Activated CD4-positive, alpha-beta T cell treated with anti-CD3 and anti-CD28 coated beads for 36 hours (primary cell): ENCODE measurements around the gene SMPDL3B. TPM values are rescaled to one million over a fixed set of nuclear protein-coding genes. Genes with fewer than 3 reads are reported as not detected.
A peak's percentile ranks its signal among the peaks of the same experiment; 100 is the strongest.

Experiments used
- ATAC-seq: fragments of 200-7000 bp; cut with Tn5 transposase; one replicate; pipeline ENCODE4 v1.10.0; 2021; ENCODE audit warnings: mild to moderate bottlenecking, moderate library complexity
- CTCF ChIA-PET: fragments of 350-600 bp; sonication (Branson Sonifier 250); formaldehyde crosslinking; loops from one replicate; lab custom pipeline; 2021; ENCODE audit warnings: antibody characterized with exemption; lab: Charles Lee
- POLR2A ChIA-PET: fragments of 350-600 bp; sonication (Branson Sonifier 250); formaldehyde crosslinking; loops from one replicate; lab custom pipeline; 2021; ENCODE audit warnings: antibody characterized with exemption, inconsistent platforms; lab: Charles Lee
- DNase-seq: peaks from one replicate; pipeline ENCODE4 v3.0.0-alpha.2; 2020
- H3K27ac Mint-ChIP-seq: one replicate; pipeline ENCODE4 v1.8.0; 2021; ENCODE audit warnings: mixed read lengths
- H3K27me3 Mint-ChIP-seq: one replicate; pipeline ENCODE4 v1.8.0; 2021; ENCODE audit warnings: mixed read lengths
- H3K36me3 Mint-ChIP-seq: one replicate; pipeline ENCODE4 v1.8.0; 2021; ENCODE audit warnings: low read depth, mixed read lengths
- H3K4me1 Mint-ChIP-seq: one replicate; pipeline ENCODE4 v1.8.0; 2021; ENCODE audit warnings: mixed read lengths
- H3K4me3 Mint-ChIP-seq: one replicate; pipeline ENCODE4 v1.8.0; 2021; ENCODE audit warnings: mild to moderate bottlenecking, moderate library complexity, mixed read lengths
- H3K9me3 Mint-ChIP-seq: one replicate; pipeline ENCODE4 v1.8.0; 2021; ENCODE audit warnings: low read depth, mixed read lengths
- intact Hi-C, 2 experiments: fragments of 100-400 bp; cut with DNase I in 1 of 2; cut with micrococcal nuclease in 1 of 2; formaldehyde crosslinking; loops; one replicate each; pipeline versions ENCODE4 v1.14.2 to v1.15.1; 2022 to 2024; cut with DNase I, micrococcal nuclease
- total RNA-seq, 2 experiments: library from RNA; stranded (reverse); gene quantifications; one replicate each; pipeline ENCODE4 v1.2.3, GENCODE V29; 2021

SMPDL3B gene
- total RNA-seq, 2 experiments from 2014 or later: 0.53 to 0.55 TPM

DNA sequence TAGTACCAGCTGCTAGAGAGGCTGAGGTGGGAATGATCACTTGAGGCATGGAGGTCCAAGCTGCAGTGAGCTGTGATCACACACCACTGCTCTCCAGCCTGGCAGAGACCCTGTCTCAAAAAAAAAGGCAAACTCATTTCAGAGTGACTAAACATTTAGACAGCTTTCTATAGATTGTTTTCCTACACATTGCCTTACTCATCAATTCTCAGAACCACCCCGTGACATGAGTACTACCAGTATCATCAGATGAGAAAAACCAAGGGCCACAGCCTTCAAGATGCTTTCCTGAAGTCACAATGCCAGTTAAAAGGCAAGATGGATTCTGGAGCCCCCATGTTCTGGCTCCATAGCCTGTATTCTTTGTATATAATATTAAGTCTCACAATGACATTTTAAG is 22.4 kb upstream of the SMPDL3B start:
- DNase-seq: peak; percentile 31

DNA sequence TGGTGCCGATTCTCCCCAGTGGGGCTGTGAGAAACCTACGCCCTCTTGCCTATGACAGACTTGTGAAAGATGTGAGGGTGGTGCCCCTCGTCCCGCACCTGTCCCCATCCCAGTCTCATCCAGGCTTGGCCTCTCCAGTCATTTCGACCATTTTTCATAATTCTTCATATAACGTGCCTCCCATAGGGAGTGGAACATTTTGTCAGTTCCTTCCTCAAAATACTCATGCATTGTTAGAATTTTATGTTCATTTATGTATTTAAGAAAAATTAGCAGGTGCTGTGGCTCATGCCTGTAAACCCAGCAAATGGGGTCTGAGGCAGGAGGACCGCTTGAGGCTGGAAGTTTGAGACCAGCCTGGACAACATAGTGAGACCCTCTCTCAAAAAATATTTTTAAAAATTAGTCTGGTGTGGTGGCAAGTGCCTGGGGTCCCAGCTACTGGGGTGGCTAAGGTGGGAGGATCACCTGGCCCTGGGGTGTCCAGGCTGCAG is 19.7 kb upstream of the SMPDL3B start:
- H3K4me3 Mint-ChIP-seq: peak overlapping the region; percentile 94
- peaks cover 3% of the 10 kb centered on the region for H3K9me3 Mint-ChIP-seq
- peak overlapping the region; percentile 100 for H3K27ac Mint-ChIP-seq
- ChIA-PET POLR2A (interaction anchor here (0.6 to 0.7 kb wide), 2 partner anchors 23 to 81 kb away, joined by 3 to 6 read pairs; no protein-coding TSS in a partner anchor), CTCF (no interaction called here)
- H3K36me3 Mint-ChIP-seq: peaks cover 28% of the 10 kb centered on the region
- H3K27me3 Mint-ChIP-seq: no peaks in the 10 kb centered on the region
- intact Hi-C loops: no loop called here
- peaks cover 24% of the 10 kb centered on the region for H3K4me1 Mint-ChIP-seq
- DNase-seq (no peak), ATAC-seq (peak; percentile 0)

More for the DNA sequence above, 22.4 kb upstream of the SMPDL3B start:
- ChIA-PET CTCF (interaction anchor here (0.6 to 0.7 kb wide), 2 partner anchors 33 to 70 kb away, joined by 3 to 5 read pairs; no protein-coding TSS in a partner anchor), POLR2A (interaction anchor here (0.7 kb wide), 1 partner anchor 35 kb away, joined by 3 read pairs; no protein-coding TSS in a partner anchor)
- Mint-ChIP-seq H3K27me3 (no peaks in the 10 kb centered on the region), H3K4me3 (peak overlapping the region; percentile 43), H3K9me3 (peaks cover 3% of the 10 kb centered on the region), H3K36me3 (peaks cover 43% of the 10 kb centered on the region), H3K4me1 (peaks cover 24% of the 10 kb centered on the region), H3K27ac (peak overlapping the region; percentile 90)
- peak; percentile 32 for ATAC-seq
- intact Hi-C loops: no loop called here

DNA sequence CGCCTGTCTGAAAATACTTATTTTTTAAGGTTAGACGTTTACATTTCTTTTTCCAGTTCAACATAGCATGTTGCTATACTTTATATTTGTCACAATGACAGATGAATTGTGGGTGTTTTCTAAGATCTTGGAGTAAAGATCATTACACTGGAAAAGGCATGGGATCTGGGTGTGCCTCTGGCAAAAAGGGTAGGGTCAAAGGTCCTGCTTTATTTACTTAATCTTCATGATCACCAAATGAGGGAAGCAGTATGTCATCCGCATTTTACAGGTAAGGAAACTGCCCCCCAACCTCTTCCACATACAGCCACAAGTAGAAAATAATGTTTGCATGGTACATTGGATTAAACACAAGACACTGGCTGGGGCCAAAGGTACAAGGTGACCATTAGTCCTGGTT is 12.5 kb upstream of the SMPDL3B start:
- intact Hi-C loops: no loop called here
- ATAC-seq: no peak
- DNase-seq: no peak
- H3K4me3 Mint-ChIP-seq: no peak overlapping the region
- CTCF ChIA-PET: interaction anchor here (0.7 kb wide), 1 partner anchor 49 kb away, joined by 4 read pairs; no protein-coding TSS in a partner anchor
- POLR2A ChIA-PET: no interaction called here
- H3K9me3 Mint-ChIP-seq: no peaks in the 10 kb centered on the region
- H3K27ac Mint-ChIP-seq: no peak overlapping the region
- H3K27me3 Mint-ChIP-seq: no peaks in the 10 kb centered on the region
- no peaks in the 10 kb centered on the region for H3K4me1 Mint-ChIP-seq
- no peaks in the 10 kb centered on the region for H3K36me3 Mint-ChIP-seq

DNA sequence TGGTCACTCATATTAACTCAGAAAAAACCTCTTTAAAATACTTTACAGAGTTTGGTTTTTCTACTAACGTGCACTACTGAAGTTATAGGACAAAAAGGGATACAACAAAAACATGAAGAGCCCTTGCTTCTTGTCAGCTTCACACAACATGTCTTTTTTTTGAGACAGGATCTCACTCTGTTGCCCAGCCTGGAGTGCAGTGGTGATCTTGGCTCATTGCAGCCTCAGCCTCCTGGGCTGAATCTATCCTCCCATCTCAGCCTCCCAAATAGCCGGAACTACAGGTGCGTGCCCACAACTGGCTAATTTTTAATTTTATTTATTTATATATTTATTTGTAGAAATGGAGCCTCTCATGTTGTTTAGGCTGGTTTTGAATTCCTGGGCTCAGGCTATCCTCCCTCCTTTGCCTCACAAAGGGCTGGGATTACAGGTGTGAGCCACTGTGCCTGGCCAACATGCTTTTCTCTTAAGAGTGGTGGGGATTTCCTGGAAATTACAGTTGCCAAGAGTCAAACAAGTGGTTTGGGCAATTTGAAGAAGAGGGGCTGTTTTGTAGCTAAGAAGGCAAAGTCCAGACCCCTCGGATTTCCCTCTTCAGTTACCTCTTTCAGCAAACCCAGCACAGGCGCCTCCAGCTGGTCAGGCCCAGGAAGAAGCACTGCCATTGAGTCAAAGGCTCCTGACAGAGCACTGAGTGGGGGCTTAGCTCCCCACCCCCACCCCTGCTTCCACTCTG is 6.4 kb upstream of the SMPDL3B start:
- Mint-ChIP-seq H3K4me1 (no peaks in the 10 kb centered on the region), H3K27me3 (peaks cover 3% of the 10 kb centered on the region), H3K27ac (no peak overlapping the region), H3K4me3 (no peak overlapping the region), H3K9me3 (no peaks in the 10 kb centered on the region), H3K36me3 (no peaks in the 10 kb centered on the region)
- intact Hi-C loops: no loop called here
- DNase-seq (no peak), ATAC-seq (no peak)
- CTCF ChIA-PET: interaction anchor here (0.7 to 2.0 kb wide), 2 partner anchors 12 to 131 kb away, joined by 3 to 6 read pairs; no protein-coding TSS in a partner anchor
- POLR2A ChIA-PET: no interaction called here

DNA sequence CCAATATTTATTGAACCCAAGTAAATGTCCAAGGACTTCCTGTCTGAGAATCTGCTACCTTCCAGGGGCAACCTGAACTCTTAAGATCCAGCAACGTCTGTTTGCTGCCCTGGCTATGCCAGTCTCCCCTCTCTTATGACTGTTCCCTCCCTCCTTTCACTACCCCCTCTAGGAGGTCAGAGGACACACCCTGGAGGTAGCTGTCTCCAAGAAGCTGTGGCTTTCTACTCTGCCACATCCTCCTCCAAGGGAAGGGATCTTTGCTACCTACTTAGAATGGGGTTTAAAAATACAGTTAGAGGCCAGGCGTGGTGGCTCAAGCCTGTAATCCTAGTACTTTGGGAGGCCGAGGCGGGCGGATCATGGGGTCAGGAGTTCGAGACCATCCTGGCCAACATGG is 3.6 kb upstream of the SMPDL3B start:
- intact Hi-C loops: no loop called here
- CTCF ChIA-PET: interaction anchor here (1.0 kb wide), 1 partner anchor 9 kb away, joined by 3 read pairs; no protein-coding TSS in a partner anchor
- Mint-ChIP-seq H3K27ac (no peak overlapping the region), H3K27me3 (peaks cover 15% of the 10 kb centered on the region), H3K36me3 (no peaks in the 10 kb centered on the region), H3K4me3 (no peak overlapping the region), H3K9me3 (no peaks in the 10 kb centered on the region), H3K4me1 (peaks cover 9% of the 10 kb centered on the region)
- POLR2A ChIA-PET: no interaction called here
- ATAC-seq: no peak
- no peak for DNase-seq

- peaks cover 9% of the 10 kb centered on the region for H3K4me1 Mint-ChIP-seq
- intact Hi-C loops: no loop called here
- H3K36me3 Mint-ChIP-seq: no peaks in the 10 kb centered on the region
- POLR2A ChIA-PET: no interaction called here
- H3K4me3 Mint-ChIP-seq: no peak overlapping the region
- DNase-seq: no peak
- no peaks in the 10 kb centered on the region for H3K9me3 Mint-ChIP-seq
- CTCF ChIA-PET: interaction anchor here (1.0 to 1.9 kb wide), 2 partner anchors 9 to 13 kb away, joined by 3 to 6 read pairs; no protein-coding TSS in a partner anchor
- no peak overlapping the region for H3K27ac Mint-ChIP-seq
- no peak for ATAC-seq
- peaks cover 15% of the 10 kb centered on the region for H3K27me3 Mint-ChIP-seq
Observed at GRCh38 chr1:27931759-27932158, 3.0 kb upstream of the SMPDL3B start.

DNA sequence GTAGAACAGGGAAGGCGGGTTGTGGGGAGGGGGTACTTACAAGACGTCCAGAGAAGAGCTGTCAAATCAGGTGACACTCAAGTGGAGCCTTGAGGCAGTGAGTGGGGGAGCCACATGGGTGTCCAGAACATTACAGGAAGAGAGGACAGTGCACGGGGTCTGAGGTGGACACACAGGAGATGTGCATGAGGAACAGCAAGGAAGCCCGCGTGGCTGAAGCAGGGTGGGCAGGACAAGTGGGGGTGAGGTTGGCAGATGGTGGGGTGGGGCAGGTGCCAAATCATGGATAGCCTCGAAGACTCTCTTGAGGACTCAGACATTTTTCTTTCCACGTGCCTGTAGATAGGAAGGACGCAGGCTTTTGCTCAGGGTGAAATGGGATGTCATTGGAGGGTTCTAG is 921 bp downstream of the SMPDL3B start:
- Mint-ChIP-seq H3K27me3 (peaks cover 15% of the 10 kb centered on the region), H3K9me3 (no peaks in the 10 kb centered on the region), H3K27ac (no peak overlapping the region), H3K4me1 (peaks cover 17% of the 10 kb centered on the region), H3K4me3 (no peak overlapping the region), H3K36me3 (no peaks in the 10 kb centered on the region)
- intact Hi-C loops: no loop called here
- POLR2A ChIA-PET: interaction anchor here (0.9 kb wide), 1 partner anchor 226 kb away, joined by 3 read pairs; no protein-coding TSS in a partner anchor
- DNase-seq (no peak), ATAC-seq (no peak)
- CTCF ChIA-PET: interaction anchor here (0.9 to 1.3 kb wide), 2 partner anchors 13 to 273 kb away, joined by 3 read pairs; no protein-coding TSS in a partner anchor

GRCh38 chr1:27936370-27936769 is 1.6 kb downstream of the SMPDL3B start:
- DNase-seq: no peak
- Mint-ChIP-seq H3K27me3 (peaks cover 15% of the 10 kb centered on the region), H3K9me3 (no peaks in the 10 kb centered on the region), H3K36me3 (no peaks in the 10 kb centered on the region), H3K27ac (no peak overlapping the region), H3K4me1 (peaks cover 18% of the 10 kb centered on the region), H3K4me3 (no peak overlapping the region)
- ATAC-seq: no peak
- ChIA-PET CTCF (interaction anchor here (0.7 to 1.1 kb wide), 2 partner anchors 64 to 301 kb away, joined by 3 read pairs; no protein-coding TSS in a partner anchor), POLR2A (no interaction called here)
- intact Hi-C loops: no loop called here

DNA sequence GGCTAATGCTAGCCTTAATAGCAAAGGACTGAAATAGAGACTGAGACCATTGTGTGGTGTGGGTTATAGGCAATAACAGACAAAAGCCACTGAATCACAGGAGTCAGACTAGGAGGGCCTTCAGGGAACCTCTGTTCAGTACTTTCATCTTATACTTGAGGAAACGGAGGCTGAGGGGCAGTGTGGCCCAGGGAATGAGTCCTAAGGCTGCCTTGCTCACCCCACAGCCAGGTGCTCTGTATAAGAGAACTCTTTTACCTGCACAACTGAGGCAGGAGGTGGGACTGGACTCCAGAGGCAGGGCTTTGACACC is 2.7 kb downstream of the SMPDL3B start:
- ChIA-PET POLR2A (no interaction called here), CTCF (interaction anchor here (0.6 to 1.1 kb wide), 6 partner anchors 13 to 199 kb away, joined by 3 to 5 read pairs (median 3); no protein-coding TSS in a partner anchor)
- ATAC-seq (no peak), DNase-seq (no peak)
- H3K9me3 Mint-ChIP-seq: no peaks in the 10 kb centered on the region
- no peak overlapping the region for H3K4me3 Mint-ChIP-seq
- intact Hi-C loops: no loop called here
- no peaks in the 10 kb centered on the region for H3K36me3 Mint-ChIP-seq
- H3K4me1 Mint-ChIP-seq: peaks cover 18% of the 10 kb centered on the region
- H3K27ac Mint-ChIP-seq: no peak overlapping the region
- H3K27me3 Mint-ChIP-seq: peaks cover 15% of the 10 kb centered on the region

GRCh38 chr1:27938488-27938887 is 3.7 kb downstream of the SMPDL3B start:
- DNase-seq (no peak), ATAC-seq (no peak)
- ChIA-PET CTCF (interaction anchor here (0.8 to 1.6 kb wide), 6 partner anchors 11 to 198 kb away, joined by 3 to 4 read pairs (median 3); no protein-coding TSS in a partner anchor), POLR2A (no interaction called here)
- peaks cover 26% of the 10 kb centered on the region for H3K4me1 Mint-ChIP-seq
- H3K27me3 Mint-ChIP-seq: peaks cover 12% of the 10 kb centered on the region
- H3K36me3 Mint-ChIP-seq: no peaks in the 10 kb centered on the region
- H3K4me3 Mint-ChIP-seq: no peak overlapping the region
- no peak overlapping the region for H3K27ac Mint-ChIP-seq
- intact Hi-C loops: no loop called here
- no peaks in the 10 kb centered on the region for H3K9me3 Mint-ChIP-seq

DNA sequence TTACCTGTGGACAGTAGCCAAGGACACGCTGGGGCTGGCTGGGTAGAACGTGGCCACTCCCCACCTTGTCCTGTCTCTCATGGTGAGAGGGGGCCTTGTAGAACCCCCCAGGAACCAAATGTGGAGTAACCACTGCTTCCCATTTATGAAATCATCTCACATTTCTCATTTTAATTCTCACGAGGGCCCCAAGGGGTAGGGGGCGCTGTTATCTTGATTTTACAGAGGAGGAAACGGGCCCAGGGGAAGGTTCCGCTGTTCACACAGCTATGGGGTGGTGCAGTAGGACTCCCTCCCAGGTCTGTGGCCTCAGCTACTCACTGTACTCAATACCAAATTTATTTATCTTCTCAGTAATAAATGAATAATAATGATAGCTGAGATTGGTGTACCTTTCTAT is 5.5 kb downstream of the SMPDL3B start:
- DNase-seq: peak; percentile 88
- Mint-ChIP-seq H3K4me3 (no peak overlapping the region), H3K36me3 (no peaks in the 10 kb centered on the region), H3K27me3 (peaks cover 7% of the 10 kb centered on the region), H3K27ac (peak overlapping the region; percentile 55), H3K4me1 (peaks cover 24% of the 10 kb centered on the region), H3K9me3 (no peaks in the 10 kb centered on the region)
- POLR2A ChIA-PET: interaction anchor here (0.6 kb wide), 1 partner anchor 601 kb away, joined by 3 read pairs; no protein-coding TSS in a partner anchor
- intact Hi-C loops: loop anchor here (1.0 kb wide), 2 partner anchors 39 to 269 kb away; no protein-coding TSS in a partner anchor
- peak; percentile 90 for ATAC-seq
- CTCF ChIA-PET: interaction anchor here (0.6 to 2.0 kb wide), 20 partner anchors 9 to 319 kb away, joined by 3 to 8 read pairs (median 4); partner anchors contain the start of gene SESN2
